ENCODE measurements around the gene IL36B.

DNA sequence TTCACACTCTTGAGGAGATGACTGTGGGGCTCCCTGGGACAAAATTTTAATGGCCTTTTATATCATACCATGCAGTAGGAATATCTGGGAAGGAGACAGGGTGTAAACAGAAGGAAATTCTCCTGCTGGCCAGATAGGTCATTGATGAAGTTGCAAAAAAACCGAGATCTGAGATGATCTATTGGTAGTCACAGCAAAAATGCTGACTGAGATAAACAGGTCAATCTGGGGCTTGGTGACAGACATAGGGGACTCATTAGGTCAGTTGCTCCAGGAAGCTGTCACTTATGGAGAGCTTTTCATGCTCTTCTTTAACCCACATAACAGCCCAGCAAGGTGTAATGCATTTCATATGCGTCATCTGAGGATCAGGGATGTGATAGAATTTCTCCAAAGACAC is 50.0 kb downstream of the IL36B start:
- TF ChIP-seq CTCF (IDR thresholded peaks at IDR 0.05) (no peak), POLR2A (IDR thresholded peaks at IDR 0.05) (no peak)
